Parathyroid adenoma (tissue), 2 donors: ENCODE data around the gene EEFSEC.

Source experiments
- H2AFZ ChIP-seq: fragments of 300-600 bp; sonication (generic); one replicate; pipeline ENCODE4 v1.7.0; 2017; ENCODE audit warnings: antibody characterized with exemption, mild to moderate bottlenecking
- H3K27ac ChIP-seq: fragments of 300-600 bp; sonication (generic); one replicate; pipeline ENCODE4 v1.7.0; 2017
- H3K27me3 ChIP-seq: fragments of 300-600 bp; sonication (generic); one replicate; pipeline ENCODE4 v1.7.0; 2017; ENCODE audit warnings: low read length; ENCODE audit not compliant: control insufficient read depth, insufficient read depth
- H3K36me3 ChIP-seq: fragments of 300-600 bp; sonication (generic); one replicate; pipeline ENCODE4 v1.7.0; 2017; ENCODE audit warnings: low read length; ENCODE audit not compliant: control insufficient read depth, insufficient read depth
- H3K4me1 ChIP-seq: fragments of 300-600 bp; sonication (generic); one replicate; pipeline ENCODE4 v1.7.0; 2017; ENCODE audit warnings: control low read depth
- H3K4me2 ChIP-seq: fragments of 300-600 bp; sonication (generic); one replicate; pipeline ENCODE4 v1.7.0; 2017; ENCODE audit warnings: low read length
- H3K4me3 ChIP-seq: fragments of 300-600 bp; sonication (generic); one replicate; pipeline ENCODE4 v1.7.0; 2017; ENCODE audit warnings: low read depth, low read length
- H3K79me2 ChIP-seq: fragments of 300-600 bp; sonication (generic); one replicate; pipeline ENCODE4 v1.7.0; 2017; ENCODE audit warnings: control low read depth
- H3K9ac ChIP-seq: fragments of 300-600 bp; sonication (generic); one replicate; pipeline ENCODE4 v1.7.0; 2017; ENCODE audit warnings: mild to moderate bottlenecking
- H3K9me3 ChIP-seq: fragments of 300-600 bp; sonication (generic); one replicate; pipeline ENCODE4 v1.7.0; 2017; ENCODE audit warnings: low read length; ENCODE audit not compliant: control insufficient read depth
- CTCF ChIP-seq: fragments of 300-600 bp; sonication (generic); IDR thresholded peaks from one replicate; pipeline ENCODE4 v1.7.0; 2017; ENCODE audit warnings: antibody characterized with exemption, mild to moderate bottlenecking
- donor health status: primary hyperparathyroidism.

The EEFSEC gene

GRCh38 chr3:128330214-128330842 is 177.0 kb downstream of the EEFSEC start:
- no peaks in the 10 kb centered on the region for H3K9me3 ChIP-seq
- TF ChIP-seq CTCF: no peak
- H2AFZ ChIP-seq: no peak overlapping the region
- H3K4me3 ChIP-seq: no peak overlapping the region
- no peaks in the 10 kb centered on the region for H3K27me3 ChIP-seq
- no peaks in the 10 kb centered on the region for H3K4me1 ChIP-seq
- H3K27ac ChIP-seq: no peak overlapping the region
- H3K4me2 ChIP-seq: no peak overlapping the region
- H3K9ac ChIP-seq: no peak overlapping the region
- no peaks in the 10 kb centered on the region for H3K79me2 ChIP-seq
- no peaks in the 10 kb centered on the region for H3K36me3 ChIP-seq

GRCh38 chr3:128334086-128334645 is 180.9 kb downstream of the EEFSEC start:
- H3K9ac ChIP-seq: no peak overlapping the region
- H3K4me1 ChIP-seq: peaks cover 6% of the 10 kb centered on the region

GRCh38 chr3:128334766-128335165 is 181.5 kb downstream of the EEFSEC start:
- Histone ChIP-seq H3K27me3 (no peaks in the 10 kb centered on the region), H3K4me3 (no peak overlapping the region), H3K9me3 (no peaks in the 10 kb centered on the region), H3K4me2 (no peak overlapping the region), H3K9ac (no peak overlapping the region), H3K36me3 (no peaks in the 10 kb centered on the region), H2AFZ (no peak overlapping the region), H3K27ac (no peak overlapping the region), H3K79me2 (no peaks in the 10 kb centered on the region), H3K4me1 (peaks cover 8% of the 10 kb centered on the region)
- TF ChIP-seq CTCF: no peak

More at GRCh38 chr3:128334086-128334645, 180.9 kb downstream of the EEFSEC start:
- Histone ChIP-seq H2AFZ (no peak overlapping the region), H3K79me2 (no peaks in the 10 kb centered on the region), H3K36me3 (no peaks in the 10 kb centered on the region), H3K27ac (no peak overlapping the region), H3K27me3 (no peaks in the 10 kb centered on the region), H3K4me2 (no peak overlapping the region), H3K9me3 (no peaks in the 10 kb centered on the region), H3K4me3 (no peak overlapping the region)
- TF ChIP-seq CTCF: no peak

GRCh38 chr3:128335621-128336296 is 182.5 kb downstream of the EEFSEC start:
- no peaks in the 10 kb centered on the region for H3K9me3 ChIP-seq

More at GRCh38 chr3:128335621-128336296, 182.5 kb downstream of the EEFSEC start:
- H3K9ac ChIP-seq: no peak overlapping the region
- H3K27me3 ChIP-seq: no peaks in the 10 kb centered on the region
- TF ChIP-seq CTCF: no peak
- H3K4me2 ChIP-seq: no peak overlapping the region
- H3K4me3 ChIP-seq: no peak overlapping the region
- no peak overlapping the region for H2AFZ ChIP-seq
- H3K27ac ChIP-seq: no peak overlapping the region
- no peaks in the 10 kb centered on the region for H3K36me3 ChIP-seq
- peaks cover 8% of the 10 kb centered on the region for H3K4me1 ChIP-seq
- no peaks in the 10 kb centered on the region for H3K79me2 ChIP-seq
